Stomach (tissue), 9 donors: ENCODE measurements around the gene GEMIN5. TPM values are rescaled to one million over a fixed set of nuclear protein-coding genes. Genes with fewer than 3 reads are reported as not detected.

ENCODE experiments used
- DNase-seq, 2 donors: peaks; one replicate each; pipeline versions ENCODE4 v3.0.0 to v3.0.0-alpha.2; 2013 to 2019
- H3K27ac ChIP-seq, 5 donors: fragments of 200-600 bp in 4 of 5; sonication (generic) in 4 of 5; one replicate each; pipeline ENCODE4 v1.5.1; 2013 to 2019; ENCODE audit warnings: mild to moderate bottlenecking in 1 of 5, moderate library complexity in 1 of 5
- H3K27me3 ChIP-seq, 3 donors: fragments of 200-600 bp; sonication (generic); one replicate each; pipeline ENCODE4 v1.5.1; 2017 to 2019; ENCODE audit warnings: mixed run types in 1 of 3
- H3K36me3 ChIP-seq, 4 donors: fragments of 200-600 bp; sonication (generic); 1 replicate in 3 of 4; 2 replicates in 1 of 4; pipeline ENCODE4 v1.5.1; 2016 to 2019
- H3K4me1 ChIP-seq, 4 donors: fragments of 200-600 bp; sonication (generic); one replicate each; pipeline ENCODE4 v1.5.1; 2016 to 2019
- H3K4me3 ChIP-seq, 4 donors: fragments of 200-600 bp; sonication (generic) in 3 of 4; one replicate each; pipeline ENCODE4 v1.5.1; 2016 to 2019; ENCODE audit warnings: mild to moderate bottlenecking in 1 of 4
- H3K9me3 ChIP-seq, 4 donors: fragments of 200-600 bp; sonication (generic); one replicate each; pipeline ENCODE4 v1.5.1; 2016 to 2019
- EP300 ChIP-seq: sonication (generic); formaldehyde crosslinking; IDR thresholded peaks from one replicate; pipeline ENCODE4 v1.6.1; 2017; ENCODE audit warnings: antibody characterized with exemption
- POLR2A ChIP-seq, 4 donors: fragments of 450-650 bp; IDR thresholded peaks; one replicate each; pipeline ENCODE4 v1.6.1; 2016; ENCODE audit warnings: antibody characterized with exemption in 4 of 4, control low read depth in 2 of 4, mild to moderate bottlenecking in 1 of 4, moderate library complexity in 1 of 4
- POLR2AphosphoS5 ChIP-seq, 3 donors: sonication (generic); formaldehyde crosslinking; IDR thresholded peaks; one replicate each; pipeline ENCODE4 v1.6.1; 2016; ENCODE audit warnings: antibody characterized with exemption in 3 of 3
- WGBS, 5 donors: extraction: QIAGEN DNeasy Blood & Tissue Kit in 3 of 5; methylation state at CpG; one replicate each; pipeline versions ENCODE4 v1.1.5 to v1.1.7; 2013 to 2018; 5-methylcytosine and 5-hydroxymethylcytosine counted together
- intact Hi-C: fragments of 100-400 bp; cut with DNase I; formaldehyde crosslinking; loops from one replicate; pipeline ENCODE4 v1.15.1; 2023; ENCODE audit warnings: low total_unique reads
- polyA plus RNA-seq, 3 donors: library from polyadenylated mRNA; stranded (reverse); fragments of 200-250 nt; gene quantifications; one replicate each; pipeline ENCODE4 v1.2.3, GENCODE V29; 2013
- total RNA-seq, 5 donors: library from RNA; depleted of rRNA; stranded (reverse); fragments of >200 nt; gene quantifications; one replicate each; pipeline versions ENCODE4 v1.1.0 to v1.2.3, GENCODE V29; 2014 to 2016
- TF ChIP-seq, protein P1 (sequence below), 7 experiments: fragments of 450-650 bp in 4 of 7; fragments of 200-600 bp in 3 of 7; sonication (generic) in 3 of 7; IDR thresholded peaks; one replicate each; pipeline ENCODE4 v1.5.1; 2016 to 2019; ENCODE audit warnings: antibody characterized with exemption in 7 of 7, control low read depth in 2 of 7, mild to moderate bottlenecking in 1 of 7
- donor health status: healthy with polysubstance abuse.
- donor health status: Bipolar disorder and iron deficiency.
- donor health status: healthy.

Gene GEMIN5
- total and polyA plus RNA-seq, 8 donors: 2.1 to 13.8 (median 4.6) TPM

DNA sequence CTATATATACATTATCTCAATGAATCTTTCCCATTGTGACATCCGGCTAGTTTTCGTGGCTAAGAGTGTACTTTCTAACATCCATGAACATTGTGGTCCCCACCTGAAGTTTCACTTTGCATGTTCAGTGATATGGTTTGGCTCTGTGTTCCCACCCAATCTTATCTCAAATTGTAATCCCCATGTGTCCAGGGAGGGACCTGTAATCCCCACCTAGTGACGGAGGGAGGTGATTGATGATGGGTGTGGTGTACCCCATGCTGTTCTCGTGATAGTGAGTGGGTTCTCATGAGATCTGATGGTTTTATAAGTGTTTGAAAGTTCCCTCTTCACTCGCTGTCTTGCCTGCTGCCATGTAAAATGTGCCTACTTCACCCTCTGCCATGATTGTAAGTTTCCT lies 30.9 kb upstream of the GEMIN5 start:
- Histone ChIP-seq H3K4me1 (peaks cover 0 to 4% (median 0%) of the 10 kb centered on the region in 4 donors), H3K9me3 (no peaks in the 10 kb centered on the region), H3K27me3 (no peaks in the 10 kb centered on the region), H3K27ac (no peak overlapping the region), H3K36me3 (peaks cover 18 to 54% (median 45%) of the 10 kb centered on the region in 4 donors), H3K4me3 (no peak overlapping the region)
- DNase-seq: no peak
- intact Hi-C loops: no loop called here
- no peak for TF ChIP-seq EP300
- WGBS, 5 donors: 81 to 92% (median 88%) methylated on average over 5 of the region's 5 CpGs

DNA sequence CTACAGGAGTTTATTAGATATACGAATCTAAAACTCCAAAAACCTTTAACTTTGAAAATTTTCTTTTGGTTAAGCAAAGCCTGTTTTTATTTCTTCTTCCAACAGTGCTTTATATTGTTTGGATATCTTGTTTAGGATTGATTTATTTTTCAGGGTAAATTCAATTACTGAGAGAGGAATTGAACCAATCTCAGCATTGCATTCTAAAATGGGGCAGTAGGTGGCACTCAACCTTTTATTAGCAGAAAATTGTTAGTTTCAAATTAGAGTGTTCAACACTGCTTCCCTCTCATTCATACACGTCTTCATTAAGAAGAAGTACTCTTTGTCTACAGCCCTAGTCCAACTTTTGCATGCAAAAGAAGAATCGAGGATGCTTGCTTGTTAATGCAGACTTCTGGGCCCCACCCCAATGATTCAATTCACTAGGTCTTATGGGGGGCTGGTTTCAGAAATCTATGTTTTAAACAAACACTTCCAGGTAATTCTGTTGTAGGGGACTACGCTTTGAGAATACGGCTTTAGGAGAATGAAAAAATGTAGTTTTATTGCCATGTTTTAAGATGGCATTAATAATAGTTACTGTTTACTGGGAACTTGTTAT lies 29.5 kb upstream of the GEMIN5 start:
- no peaks in the 10 kb centered on the region for H3K27me3 ChIP-seq
- H3K9me3 ChIP-seq: no peaks in the 10 kb centered on the region
- TF ChIP-seq, protein P1, sequence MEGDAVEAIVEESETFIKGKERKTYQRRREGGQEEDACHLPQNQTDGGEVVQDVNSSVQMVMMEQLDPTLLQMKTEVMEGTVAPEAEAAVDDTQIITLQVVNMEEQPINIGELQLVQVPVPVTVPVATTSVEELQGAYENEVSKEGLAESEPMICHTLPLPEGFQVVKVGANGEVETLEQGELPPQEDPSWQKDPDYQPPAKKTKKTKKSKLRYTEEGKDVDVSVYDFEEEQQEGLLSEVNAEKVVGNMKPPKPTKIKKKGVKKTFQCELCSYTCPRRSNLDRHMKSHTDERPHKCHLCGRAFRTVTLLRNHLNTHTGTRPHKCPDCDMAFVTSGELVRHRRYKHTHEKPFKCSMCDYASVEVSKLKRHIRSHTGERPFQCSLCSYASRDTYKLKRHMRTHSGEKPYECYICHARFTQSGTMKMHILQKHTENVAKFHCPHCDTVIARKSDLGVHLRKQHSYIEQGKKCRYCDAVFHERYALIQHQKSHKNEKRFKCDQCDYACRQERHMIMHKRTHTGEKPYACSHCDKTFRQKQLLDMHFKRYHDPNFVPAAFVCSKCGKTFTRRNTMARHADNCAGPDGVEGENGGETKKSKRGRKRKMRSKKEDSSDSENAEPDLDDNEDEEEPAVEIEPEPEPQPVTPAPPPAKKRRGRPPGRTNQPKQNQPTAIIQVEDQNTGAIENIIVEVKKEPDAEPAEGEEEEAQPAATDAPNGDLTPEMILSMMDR (IDR thresholded peaks at IDR 0.05): peak in 1 of 7 experiments; percentile 20
- no peak for TF ChIP-seq POLR2AphosphoS5 (IDR thresholded peaks at IDR 0.05)
- no peak overlapping the region for H3K4me3 ChIP-seq
- 75 to 84% (median 80%) methylated on average over 5 of the region's 5 CpGs for WGBS, 5 donors
- DNase-seq: peak in 1 of 2 donors; percentile 22
- intact Hi-C loops: no loop called here
- no peak overlapping the region for H3K27ac ChIP-seq
- H3K4me1 ChIP-seq: peaks cover 0 to 4% (median 0%) of the 10 kb centered on the region in 4 donors
- peaks cover 18 to 62% (median 54%) of the 10 kb centered on the region in 4 donors for H3K36me3 ChIP-seq

DNA sequence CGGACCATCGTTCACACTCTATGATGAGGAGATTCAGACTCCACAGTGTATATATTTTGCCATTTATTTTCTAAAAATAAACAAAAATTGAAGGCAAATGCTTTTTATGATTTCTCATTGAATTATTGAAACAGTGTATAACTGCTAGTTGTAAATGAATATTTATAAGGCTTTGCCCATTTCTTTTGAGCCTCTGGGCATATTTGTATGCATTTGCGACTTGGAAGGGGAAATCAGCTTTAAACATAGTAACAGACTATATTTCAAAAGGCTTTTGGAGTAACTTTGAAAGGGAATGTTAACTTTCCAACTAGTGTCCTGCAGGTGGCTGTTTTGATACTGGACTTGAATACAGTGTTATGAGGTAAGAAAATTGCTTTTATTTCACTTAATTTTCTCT lies 28.9 kb upstream of the GEMIN5 start:
- Histone ChIP-seq H3K27ac (peak overlapping the region in 1 of 5 donors; percentile 5), H3K9me3 (no peaks in the 10 kb centered on the region), H3K4me1 (peaks cover 0 to 4% (median 0%) of the 10 kb centered on the region in 4 donors), H3K4me3 (no peak overlapping the region), H3K27me3 (no peaks in the 10 kb centered on the region), H3K36me3 (peaks cover 18 to 69% (median 61%) of the 10 kb centered on the region in 4 donors)
- TF ChIP-seq EP300: no peak
- TF ChIP-seq POLR2A (IDR thresholded peaks at IDR 0.05): no peak
- TF ChIP-seq POLR2AphosphoS5 (IDR thresholded peaks at IDR 0.05): no peak
- TF ChIP-seq, protein P1 (IDR thresholded peaks at IDR 0.05): no peak
- DNase-seq: no peak
- 86 to 94% (median 91%) methylated on average over 3 of the region's 3 CpGs for WGBS, 5 donors
- intact Hi-C loops: no loop called here

DNA sequence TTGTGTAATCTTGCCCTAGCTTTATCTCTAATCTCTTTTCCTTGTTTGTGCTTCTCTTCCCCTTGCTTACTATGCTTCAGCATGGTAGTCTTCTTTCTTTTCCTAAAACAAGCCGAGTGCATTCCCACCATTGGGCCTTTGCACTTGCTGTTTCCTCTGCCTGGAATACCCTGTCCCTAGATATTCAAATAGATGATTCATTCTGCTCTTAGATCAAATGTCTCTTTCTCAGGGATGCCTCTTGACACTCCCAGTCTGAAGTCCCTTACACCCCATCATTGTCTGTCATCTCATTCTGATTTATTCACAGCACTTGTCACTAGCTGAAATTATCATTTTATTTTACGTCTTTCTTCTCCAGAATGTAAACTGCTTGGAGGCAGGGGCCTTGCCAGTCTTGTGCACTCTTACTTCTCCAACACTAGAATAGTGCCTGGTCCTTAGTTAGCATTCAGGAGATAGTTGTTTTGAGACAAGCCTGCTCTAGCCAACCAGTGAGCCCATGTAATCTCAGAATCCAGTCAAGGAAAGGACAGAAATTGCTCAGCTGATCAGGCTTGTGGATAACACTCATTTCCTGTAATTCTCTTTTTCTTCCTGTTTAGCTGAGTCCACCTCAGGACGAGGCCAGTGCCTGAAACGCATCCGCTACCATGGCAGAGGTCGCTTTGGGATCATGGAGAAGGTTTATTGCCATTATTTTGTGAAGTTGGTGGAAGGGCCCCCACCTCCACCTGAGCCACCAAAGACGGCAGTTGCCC lies 28.2 kb upstream of the GEMIN5 start:
- 74 to 89% (median 84%) methylated on average over 7 of the region's 7 CpGs for WGBS, 5 donors
- no peaks in the 10 kb centered on the region for H3K27me3 ChIP-seq
- H3K4me1 ChIP-seq: peaks cover 0 to 4% (median 0%) of the 10 kb centered on the region in 4 donors
- TF ChIP-seq POLR2AphosphoS5 (IDR thresholded peaks at IDR 0.05) (no peak), EP300 (no peak), POLR2A (IDR thresholded peaks at IDR 0.05) (no peak)
- TF ChIP-seq, protein P1 (IDR thresholded peaks at IDR 0.05): no peak
- intact Hi-C loops: no loop called here
- H3K36me3 ChIP-seq: peaks cover 18 to 75% (median 67%) of the 10 kb centered on the region in 4 donors
- no peak overlapping the region for H3K4me3 ChIP-seq
- H3K27ac ChIP-seq: peak overlapping the region in 1 of 5 donors; percentile 5
- H3K9me3 ChIP-seq: no peaks in the 10 kb centered on the region
- no peak for DNase-seq
